ENCODE results near the gene CTAG2. TPM values are rescaled to one million over a fixed set of nuclear protein-coding genes. Genes with fewer than 3 reads are reported as not detected.
"Not testable (repeated sequence)": the region's sequence is repeated elsewhere in the genome, so short reads cannot be mapped to it uniquely, and the experiment has no call there.

Gene CTAG2
- total RNA-seq, 2 experiments from 2014 or later = not detected

GRCh38 chrX:154628960-154629359 is 24.4 kb downstream of the CTAG2 start:
- POLR2A ChIA-PET; H2AFZ ChIP-seq (ENCODE audit: low read length); CTCF ChIA-PET (ENCODE audit: unreplicated experiment); H3K4me1 ChIP-seq (ENCODE audit: insufficient read depth, low read length, poor library complexity, severe bottlenecking); H3K9me2 ChIP-seq (ENCODE audit: insufficient read depth, low read length); H3K79me2 ChIP-seq (ENCODE audit: insufficient read depth, low read depth, low read length); BruUV-seq (replicated peaks); H3K4me3 ChIP-seq (ENCODE audit: low read depth, low read length, poor library complexity, severe bottlenecking); intact Hi-C loops (cut with micrococcal nuclease; ENCODE audit: unreplicated experiment); H3K9me3 ChIP-seq (ENCODE audit: low read length); H3K4me2 ChIP-seq (ENCODE audit: low read length); H3K36me3 ChIP-seq (ENCODE audit: insufficient read depth, low read length); H3K27ac ChIP-seq (ENCODE audit: low read depth, low read length, poor library complexity, severe bottlenecking); DNase-seq (ENCODE audit: low spot score); H4K20me1 ChIP-seq (ENCODE audit: insufficient read depth, low read length): not testable (repeated sequence)

- BruUV-seq (replicated peaks); DNase-seq (ENCODE audit: low spot score); intact Hi-C loops (cut with micrococcal nuclease; ENCODE audit: unreplicated experiment); H3K4me3 ChIP-seq (ENCODE audit: low read depth, low read length, poor library complexity, severe bottlenecking); H3K79me2 ChIP-seq (ENCODE audit: insufficient read depth, low read depth, low read length); POLR2A ChIA-PET; CTCF ChIA-PET (ENCODE audit: unreplicated experiment); H3K4me2 ChIP-seq (ENCODE audit: low read length); H3K4me1 ChIP-seq (ENCODE audit: insufficient read depth, low read length, poor library complexity, severe bottlenecking); H3K27ac ChIP-seq (ENCODE audit: low read depth, low read length, poor library complexity, severe bottlenecking); H2AFZ ChIP-seq (ENCODE audit: low read length); H3K36me3 ChIP-seq (ENCODE audit: insufficient read depth, low read length); H3K9me2 ChIP-seq (ENCODE audit: insufficient read depth, low read length); H3K9me3 ChIP-seq (ENCODE audit: low read length); H4K20me1 ChIP-seq (ENCODE audit: insufficient read depth, low read length): not testable (repeated sequence)
These were observed 32.5 kb downstream of the CTAG2 start for GRCh38 chrX:154620767-154621414.

GRCh38 chrX:154619182-154619581 is 34.2 kb downstream of the CTAG2 start, which contains the start of gene CTAG1B:
Gene CTAG1B, minus strand, starts transcription at chrX:154619282. Its CDS starts 64 bp downstream, at chrX:154619218.
- H3K36me3 ChIP-seq (ENCODE audit: insufficient read depth, low read length); DNase-seq (ENCODE audit: low spot score); H2AFZ ChIP-seq (ENCODE audit: low read length); CTCF ChIA-PET (ENCODE audit: unreplicated experiment); H3K4me3 ChIP-seq (ENCODE audit: low read depth, low read length, poor library complexity, severe bottlenecking); H3K9me2 ChIP-seq (ENCODE audit: insufficient read depth, low read length); H3K79me2 ChIP-seq (ENCODE audit: insufficient read depth, low read depth, low read length); BruUV-seq (replicated peaks); H3K4me1 ChIP-seq (ENCODE audit: insufficient read depth, low read length, poor library complexity, severe bottlenecking); H3K4me2 ChIP-seq (ENCODE audit: low read length); H3K27ac ChIP-seq (ENCODE audit: low read depth, low read length, poor library complexity, severe bottlenecking); H4K20me1 ChIP-seq (ENCODE audit: insufficient read depth, low read length); POLR2A ChIA-PET; intact Hi-C loops (cut with micrococcal nuclease; ENCODE audit: unreplicated experiment); H3K9me3 ChIP-seq (ENCODE audit: low read length): not testable (repeated sequence)

GRCh38 chrX:154613586-154613985 is 39.8 kb downstream of the CTAG2 start:
- H3K9me3 ChIP-seq (ENCODE audit: low read length); H3K27ac ChIP-seq (ENCODE audit: low read depth, low read length, poor library complexity, severe bottlenecking); CTCF ChIA-PET (ENCODE audit: unreplicated experiment); H2AFZ ChIP-seq (ENCODE audit: low read length); DNase-seq (ENCODE audit: low spot score); H3K4me3 ChIP-seq (ENCODE audit: low read depth, low read length, poor library complexity, severe bottlenecking); H3K79me2 ChIP-seq (ENCODE audit: insufficient read depth, low read depth, low read length); H3K9me2 ChIP-seq (ENCODE audit: insufficient read depth, low read length); H4K20me1 ChIP-seq (ENCODE audit: insufficient read depth, low read length); H3K4me2 ChIP-seq (ENCODE audit: low read length); H3K4me1 ChIP-seq (ENCODE audit: insufficient read depth, low read length, poor library complexity, severe bottlenecking); POLR2A ChIA-PET; intact Hi-C loops (cut with micrococcal nuclease; ENCODE audit: unreplicated experiment); H3K36me3 ChIP-seq (ENCODE audit: insufficient read depth, low read length); BruUV-seq (replicated peaks): not testable (repeated sequence)

- BruUV-seq (replicated peaks); intact Hi-C loops (cut with micrococcal nuclease; ENCODE audit: unreplicated experiment); H3K4me3 ChIP-seq (ENCODE audit: low read depth, low read length, poor library complexity, severe bottlenecking); H3K36me3 ChIP-seq (ENCODE audit: insufficient read depth, low read length); H2AFZ ChIP-seq (ENCODE audit: low read length); H3K4me1 ChIP-seq (ENCODE audit: insufficient read depth, low read length, poor library complexity, severe bottlenecking); H3K79me2 ChIP-seq (ENCODE audit: insufficient read depth, low read depth, low read length); H4K20me1 ChIP-seq (ENCODE audit: insufficient read depth, low read length); POLR2A ChIA-PET; H3K27ac ChIP-seq (ENCODE audit: low read depth, low read length, poor library complexity, severe bottlenecking); H3K4me2 ChIP-seq (ENCODE audit: low read length); H3K9me3 ChIP-seq (ENCODE audit: low read length); DNase-seq (ENCODE audit: low spot score); CTCF ChIA-PET (ENCODE audit: unreplicated experiment); H3K9me2 ChIP-seq (ENCODE audit: insufficient read depth, low read length): not testable (repeated sequence)
These were observed 42.2 kb downstream of the CTAG2 start for GRCh38 chrX:154611146-154611545.

GRCh38 chrX:154608823-154609222 is 44.6 kb downstream of the CTAG2 start:
- BruUV-seq (replicated peaks); H3K4me2 ChIP-seq (ENCODE audit: low read length); H3K36me3 ChIP-seq (ENCODE audit: insufficient read depth, low read length); H4K20me1 ChIP-seq (ENCODE audit: insufficient read depth, low read length); intact Hi-C loops (cut with micrococcal nuclease; ENCODE audit: unreplicated experiment); H3K4me3 ChIP-seq (ENCODE audit: low read depth, low read length, poor library complexity, severe bottlenecking); H3K4me1 ChIP-seq (ENCODE audit: insufficient read depth, low read length, poor library complexity, severe bottlenecking); H3K9me2 ChIP-seq (ENCODE audit: insufficient read depth, low read length); H2AFZ ChIP-seq (ENCODE audit: low read length); H3K9me3 ChIP-seq (ENCODE audit: low read length); POLR2A ChIA-PET; H3K27ac ChIP-seq (ENCODE audit: low read depth, low read length, poor library complexity, severe bottlenecking); DNase-seq (ENCODE audit: low spot score); CTCF ChIA-PET (ENCODE audit: unreplicated experiment); H3K79me2 ChIP-seq (ENCODE audit: insufficient read depth, low read depth, low read length): not testable (repeated sequence)

GRCh38 chrX:154607976-154608375 is 45.4 kb downstream of the CTAG2 start:
- H3K9me2 ChIP-seq (ENCODE audit: insufficient read depth, low read length); BruUV-seq (replicated peaks); H4K20me1 ChIP-seq (ENCODE audit: insufficient read depth, low read length); H3K4me3 ChIP-seq (ENCODE audit: low read depth, low read length, poor library complexity, severe bottlenecking); H2AFZ ChIP-seq (ENCODE audit: low read length); H3K79me2 ChIP-seq (ENCODE audit: insufficient read depth, low read depth, low read length); H3K4me1 ChIP-seq (ENCODE audit: insufficient read depth, low read length, poor library complexity, severe bottlenecking); DNase-seq (ENCODE audit: low spot score); H3K36me3 ChIP-seq (ENCODE audit: insufficient read depth, low read length); H3K4me2 ChIP-seq (ENCODE audit: low read length); intact Hi-C loops (cut with micrococcal nuclease; ENCODE audit: unreplicated experiment); CTCF ChIA-PET (ENCODE audit: unreplicated experiment); H3K9me3 ChIP-seq (ENCODE audit: low read length); POLR2A ChIA-PET; H3K27ac ChIP-seq (ENCODE audit: low read depth, low read length, poor library complexity, severe bottlenecking): not testable (repeated sequence)
